Adrenal gland (tissue), 12 donors: ENCODE measurements around the gene TRPM5. TPM values are rescaled to one million over a fixed set of nuclear protein-coding genes. Genes with fewer than 3 reads are reported as not detected.

Experiments used
- DNase-seq, 7 donors: peaks; one replicate each; pipeline ENCODE4 v3.0.0-alpha.2; 2019 to 2020
- H3K27ac ChIP-seq, 5 donors: fragments of 200-600 bp; sonication (generic) in 4 of 5; 1 replicate in 3 of 5; 2 replicates in 2 of 5; pipeline versions ENCODE4 v1.5.1 to v1.8.0; 2016 to 2020; ENCODE audit warnings: mild to moderate bottlenecking in 1 of 5
- H3K27me3 ChIP-seq: fragments of 200-600 bp; 2 replicates; pipeline ENCODE4 v1.8.0; 2021
- H3K36me3 ChIP-seq, 2 donors: fragments of 200-600 bp; replicated peaks in 1 of 2; 1 replicate in 1 of 2; 2 replicates in 1 of 2; pipeline versions ENCODE4 v1.5.1 to v1.8.0; 2018 to 2022
- H3K4me1 ChIP-seq, 2 donors: fragments of 200-600 bp; replicated peaks in 1 of 2; 1 replicate in 1 of 2; 2 replicates in 1 of 2; pipeline versions ENCODE4 v1.5.1 to v1.8.0; 2018 to 2021
- H3K4me3 ChIP-seq, 4 donors: fragments of 200-600 bp; sonication (generic) in 3 of 4; one replicate each; pipeline ENCODE4 v1.5.1; 2016 to 2018
- H3K9me3 ChIP-seq, 3 donors: fragments of 200-600 bp; sonication (generic) in 1 of 3; replicated peaks in 1 of 3; 1 replicate in 2 of 3; 2 replicates in 1 of 3; pipeline versions ENCODE4 v1.5.1 to v1.8.0; 2016 to 2021
- CTCF ChIP-seq, 6 experiments: fragments of 450-650 bp in 4 of 6; fragments of 200-600 bp in 2 of 6; sonication (generic) in 1 of 6; IDR thresholded peaks; 1 replicate in 5 of 6; 2 replicates in 1 of 6; pipeline versions ENCODE4 v1.5.1 to v1.8.0; 2016 to 2021; ENCODE audit warnings: antibody characterized with exemption in 6 of 6, mild to moderate bottlenecking in 2 of 6, moderate library complexity in 1 of 6
- POLR2A ChIP-seq, 2 donors: fragments of 450-650 bp; IDR thresholded peaks; one replicate each; pipeline ENCODE4 v1.6.1; 2017; ENCODE audit warnings: antibody characterized with exemption in 2 of 2, mild to moderate bottlenecking in 2 of 2, moderate library complexity in 1 of 2
- WGBS, 4 donors: extraction: QIAGEN DNeasy Blood & Tissue Kit in 2 of 4; methylation state at CpG; one replicate each; pipeline versions ENCODE4 v1.1.5 to v1.1.7; 2013 to 2017; 5-methylcytosine and 5-hydroxymethylcytosine counted together
- intact Hi-C, 2 donors: fragments of 100-400 bp; cut with DNase I; formaldehyde crosslinking; loops; one replicate each; pipeline versions ENCODE4 v1.14.1 to v1.15.0; 2022 to 2023
- polyA plus RNA-seq, 3 donors: library from polyadenylated mRNA; stranded (reverse); fragments of 200-250 nt in 2 of 3; fragments of 350-450 nt in 1 of 3; fragmentation: Illumina TruSeq in 1 of 3; extraction: RNeasy Lipid Tissue Mini Kit (QIAGEN cat#74804) in 1 of 3; gene quantifications; one replicate each; pipeline ENCODE4 v1.2.3, GENCODE V29; 2013 to 2014
- total RNA-seq, 9 donors: library from RNA; depleted of rRNA in 4 of 9; stranded (reverse); fragments of >200 nt in 4 of 9; fragments of 120-200 nt in 1 of 9; fragmentation: NEBNext Ultra II Directional in 1 of 9; extraction: Animal tissue kit (Norgen Biotek cat#: 25700) in 1 of 9; gene quantifications; one replicate each; pipeline versions ENCODE4 v1.1.0 to v1.2.4, GENCODE V29; 2013 to 2023
- donor health status: healthy with polysubstance abuse.
- donor health status: Bipolar disorder and iron deficiency.
- donor health status: DM: yes; HTN: yes; CAD: no.
- donor health status: DM: no; HTN: no; CAD: no.
- donor health status: DM: no; HTN: no; CAD: no.
- donor health status: DM: yes; HTN: yes; CAD: no.

The TRPM5 gene
- total and polyA plus RNA-seq, 12 donors, result 0.11 to 7.4 (median 0.97) TPM; not detected in 1

DNA sequence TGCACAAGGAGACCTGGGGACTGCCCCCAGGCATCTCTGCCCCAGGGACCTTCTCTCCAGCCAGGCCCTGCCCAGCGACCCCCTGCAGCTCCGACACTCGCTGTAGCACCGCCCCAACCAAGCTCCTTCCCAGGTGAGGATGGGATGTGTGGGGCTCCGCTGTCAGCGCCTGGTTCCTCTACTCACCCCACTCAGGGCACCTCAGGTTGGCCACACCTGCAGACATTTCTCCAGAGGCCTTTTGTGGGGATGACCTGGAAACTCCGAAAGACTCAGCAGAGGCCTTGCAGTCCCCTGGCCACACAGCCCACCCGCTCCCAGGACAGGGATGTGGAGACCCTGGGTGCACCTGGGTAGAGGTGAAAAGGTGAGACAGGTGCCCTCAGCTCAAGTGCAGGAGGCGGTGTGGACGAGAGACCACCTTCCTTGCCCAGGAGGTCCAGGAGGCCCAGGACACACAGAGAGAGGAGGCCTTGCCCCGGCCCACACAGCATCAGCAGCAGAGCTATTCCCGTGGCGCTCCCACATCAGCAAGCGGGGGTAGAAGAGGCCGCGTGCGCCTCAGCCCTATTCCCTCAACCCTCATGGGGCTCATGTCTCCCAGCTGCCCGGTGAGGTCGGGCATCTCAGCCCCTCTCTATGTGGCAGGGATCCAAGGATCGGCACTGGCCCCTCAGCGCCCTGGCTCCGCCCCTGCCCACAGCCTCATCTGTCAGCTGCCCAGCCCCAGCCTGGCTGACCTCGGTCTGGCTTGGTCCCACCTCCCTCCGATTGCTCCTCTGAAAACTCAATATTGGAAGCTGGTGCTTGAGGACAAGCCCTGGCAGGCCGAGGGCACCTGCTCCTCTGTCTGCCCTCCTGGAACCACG lies 20.9 kb downstream of the TRPM5 start:
- no peak for TF ChIP-seq POLR2A (IDR thresholded peaks at IDR 0.05)
- TF ChIP-seq CTCF (IDR thresholded peaks at IDR 0.05), result no peak
- Histone ChIP-seq H3K27ac (no peak overlapping the region), H3K9me3 (no peaks in the 10 kb centered on the region), H3K27me3 (no peaks in the 10 kb centered on the region), H3K36me3 (no peaks in the 10 kb centered on the region), H3K4me1 (peaks cover 0 to 4% of the 10 kb centered on the region in 2 donors), H3K4me3 (no peak overlapping the region)
- DNase-seq, result no peak
- intact Hi-C loops, result loop anchor here in 1 of 2 donors (5.0 kb wide), 1 partner anchor 226 kb away; no protein-coding TSS in a partner anchor
- 79 to 88% (median 83%) methylated on average over 16 to 26 of the region's 26 CpGs for WGBS, 4 donors

DNA sequence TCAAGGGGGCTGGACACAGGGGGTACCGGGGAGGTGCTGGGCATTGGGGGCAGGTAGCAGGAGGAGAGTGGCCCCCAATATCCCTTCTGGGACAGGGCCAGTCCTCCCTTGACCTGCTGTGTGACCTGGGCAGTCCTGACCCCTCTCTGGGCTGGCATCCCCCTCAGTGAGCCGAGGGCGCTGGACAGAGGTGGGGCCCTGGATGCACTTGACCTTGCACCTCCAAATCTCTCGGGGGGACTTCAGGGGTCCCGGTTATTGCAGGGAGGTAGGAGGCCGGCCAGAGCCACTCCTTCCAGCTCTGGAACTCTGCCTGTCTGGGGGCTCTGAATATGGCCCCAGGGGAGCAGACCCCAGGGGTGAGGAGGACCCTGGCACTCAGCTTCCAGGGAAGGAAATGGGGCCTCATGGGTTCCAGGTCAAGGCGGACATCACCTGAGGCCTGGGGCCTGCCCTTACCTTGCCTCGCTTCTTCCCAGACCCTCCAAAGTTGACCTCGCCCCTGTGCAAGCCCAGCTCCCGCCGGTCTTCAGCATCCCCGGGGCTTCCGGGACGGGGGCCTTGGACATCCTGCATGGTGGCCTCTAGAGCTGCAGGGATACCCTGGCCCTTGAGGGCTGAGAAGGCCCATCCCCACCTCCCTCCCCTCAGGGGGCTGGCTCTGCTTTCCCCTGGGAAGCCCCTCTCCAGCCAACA lies 21.7 kb downstream of the TRPM5 start:
- no peak for TF ChIP-seq CTCF (IDR thresholded peaks at IDR 0.05)
- no peak for DNase-seq
- WGBS, 4 donors, result 76 to 92% (median 81%) methylated on average over 7 to 14 of the region's 14 CpGs
- Histone ChIP-seq H3K4me1 (peaks cover 0 to 4% of the 10 kb centered on the region in 2 donors), H3K27me3 (no peaks in the 10 kb centered on the region), H3K4me3 (no peak overlapping the region), H3K27ac (no peak overlapping the region), H3K9me3 (no peaks in the 10 kb centered on the region), H3K36me3 (no peaks in the 10 kb centered on the region)
- intact Hi-C loops, result loop anchor here in 1 of 2 donors (5.0 kb wide), 1 partner anchor 225 kb away; no protein-coding TSS in a partner anchor

- no peaks in the 10 kb centered on the region for H3K27me3 ChIP-seq
- no peak overlapping the region for H3K27ac ChIP-seq
- intact Hi-C loops, result loop anchor here in 1 of 2 donors (5.0 kb wide), 1 partner anchor 225 kb away; no protein-coding TSS in a partner anchor
- H3K4me3 ChIP-seq, result no peak overlapping the region
- no peak for TF ChIP-seq CTCF (IDR thresholded peaks at IDR 0.05)
- no peak for TF ChIP-seq POLR2A (IDR thresholded peaks at IDR 0.05)
- H3K36me3 ChIP-seq, result no peaks in the 10 kb centered on the region
- 69 to 90% (median 83%) methylated on average over 3 to 17 of the region's 17 CpGs for WGBS, 4 donors
- DNase-seq, result no peak
- peaks cover 0 to 4% of the 10 kb centered on the region in 2 donors for H3K4me1 ChIP-seq
- no peaks in the 10 kb centered on the region for H3K9me3 ChIP-seq
Observed at GRCh38 chr11:2421996-2422395, 22.3 kb downstream of the TRPM5 start.
